ENCODE results near the gene LRRTM4.
"Not testable (repeated sequence)": the region's sequence is repeated elsewhere in the genome, so short reads cannot be mapped to it uniquely, and the experiment has no call there.

- TF ChIP-seq CTCF (conservative IDR thresholded peaks at IDR 0.05 in 1 of 2, IDR thresholded peaks at IDR 0.05 in 1 of 2; ENCODE audit: extremely low read depth in 1 of 2, insufficient read depth in 1 of 2, low read depth in 1 of 2, low read length in 2 of 2); EZH2 (IDR thresholded peaks at IDR 0.05; ENCODE audit: borderline replicate concordance, low read length): not testable (repeated sequence)
Measured at GRCh38 chr2:77164021-77164420, 358.2 kb downstream of the LRRTM4 start.
